Endothelial cell of umbilical vein (primary cell): ENCODE data around the gene SERPINA7. TPM values are rescaled to one million over a fixed set of nuclear protein-coding genes. Genes with fewer than 3 reads are reported as not detected.

Experiments
- BruUV-seq: library from RNA; stranded (reverse); fragments of 400-500 nt; replicated peaks from 2 replicates; lab custom pipeline; 2021; lab: Mats Ljungman, UMichigan
- CTCF ChIA-PET: fragments of 300-600, 350-600 bp; sonication (Branson Sonifier 250); formaldehyde crosslinking; loops from one replicate; lab custom pipeline; 2021; ENCODE audit warnings: antibody characterized with exemption, inconsistent platforms; lab: Charles Lee
- POLR2A ChIA-PET: fragments of 300-600, 350-600 bp; sonication (Branson Sonifier 250); formaldehyde crosslinking; loops from one replicate; lab custom pipeline; 2021; ENCODE audit warnings: antibody characterized with exemption, inconsistent platforms; lab: Charles Lee
- DNase-seq: peaks from one replicate; pipeline ENCODE4 v3.0.0-alpha.2; 2011; ENCODE audit warnings: low read depth, low spot score
- FAIRE-seq: peaks from 2 replicates; lab custom pipeline; 2011; peaks lifted over from hg19 to GRCh38; lab: Jason Lieb, UNC
- H2AFZ ChIP-seq: 2 replicates; pipeline ENCODE4 v1.6.0; 2012; ENCODE audit warnings: low read depth, low read length, control low read depth, inconsistent platforms
- H3K27ac ChIP-seq: 2 replicates; pipeline ENCODE4 v1.5.1; 2011; ENCODE audit warnings: low read depth, mild to moderate bottlenecking, control low read depth, low read length, moderate library complexity; ENCODE audit not compliant: insufficient read depth
- H3K27me3 ChIP-seq, 2 experiments: 2 replicates each; pipeline versions ENCODE4 v1.6.0 to v1.6.1; 2011; ENCODE audit warnings: low read length in 2 of 2, mixed read lengths in 1 of 2; ENCODE audit not compliant: control insufficient read depth in 2 of 2, insufficient read depth in 2 of 2
- H3K36me3 ChIP-seq, 2 experiments: 2 replicates in 1 of 2; 3 replicates in 1 of 2; pipeline ENCODE4 v1.5.1; 2011; ENCODE audit warnings: low read length in 2 of 2, mild to moderate bottlenecking in 1 of 2, moderate library complexity in 1 of 2; ENCODE audit not compliant: control insufficient read depth in 2 of 2, insufficient read depth in 2 of 2; ENCODE audit errors: extremely low read depth in 1 of 2
- H3K4me1 ChIP-seq: 3 replicates; pipeline ENCODE4 v1.5.1; 2011; ENCODE audit warnings: mild to moderate bottlenecking, low read length; ENCODE audit not compliant: control insufficient read depth, insufficient read depth; ENCODE audit errors: extremely low read depth
- H3K4me2 ChIP-seq: 2 replicates; pipeline ENCODE4 v1.6.1; 2011; ENCODE audit warnings: low read length, control low read depth, mixed read lengths; ENCODE audit not compliant: insufficient read depth
- H3K4me3 ChIP-seq, 3 experiments: fragments of 200-600 bp in 1 of 3; sonication (generic), shearing (Covaris generic) in 1 of 3; replicated peaks in 1 of 3; 2 replicates each; pipeline ENCODE4 v1.5.1; 2011 to 2016; ENCODE audit warnings: control low read depth in 3 of 3, low read length in 3 of 3, mild to moderate bottlenecking in 2 of 3, inconsistent platforms in 1 of 3, low read depth in 1 of 3, moderate library complexity in 1 of 3; ENCODE audit not compliant: insufficient read depth in 1 of 3
- H3K79me2 ChIP-seq: 2 replicates; pipeline ENCODE4 v1.6.0; 2012; ENCODE audit warnings: low read length, inconsistent platforms; ENCODE audit not compliant: control insufficient read depth, insufficient read depth
- H3K9ac ChIP-seq: replicated peaks from 2 replicates; pipeline ENCODE3; 2011; ENCODE audit warnings: low read length, control low read depth; ENCODE audit not compliant: insufficient read depth; ENCODE audit errors: extremely low read depth
- H3K9me1 ChIP-seq: replicated peaks from 3 replicates; pipeline ENCODE4 v1.6.0; 2011; ENCODE audit warnings: mild to moderate bottlenecking, low read length; ENCODE audit not compliant: control insufficient read depth, insufficient read depth; ENCODE audit errors: extremely low read depth
- H3K9me3 ChIP-seq: replicated peaks from 2 replicates; pipeline ENCODE4 v1.5.1; 2012; ENCODE audit warnings: low read length, inconsistent platforms; ENCODE audit not compliant: control insufficient read depth, insufficient read depth
- H4K20me1 ChIP-seq: replicated peaks from 2 replicates; pipeline ENCODE3; 2011; ENCODE audit warnings: mild to moderate bottlenecking, low read length; ENCODE audit not compliant: control insufficient read depth, insufficient read depth; ENCODE audit errors: extremely low read depth
- CTCF ChIP-seq, 2 donors: IDR thresholded peaks; 1 replicate in 1 of 2; 2 replicates in 1 of 2; pipeline ENCODE4 v1.5.1; 2011; ENCODE audit warnings: low read length in 2 of 2, mild to moderate bottlenecking in 2 of 2, moderate library complexity in 2 of 2, control low read depth in 1 of 2, inconsistent platforms in 1 of 2, low read depth in 1 of 2; ENCODE audit not compliant: insufficient read depth in 1 of 2; ENCODE audit errors: extremely low read depth in 1 of 2
- EZH2 ChIP-seq: IDR thresholded peaks from 2 replicates; pipeline ENCODE4 v1.6.1; 2012; ENCODE audit warnings: borderline replicate concordance, low read depth, mild to moderate bottlenecking, moderate library complexity, low read length, inconsistent platforms; ENCODE audit not compliant: severe bottlenecking
- FOS ChIP-seq: IDR thresholded peaks from 2 replicates; pipeline ENCODE4 v1.6.1; 2011; ENCODE audit warnings: mild to moderate bottlenecking, low read length, moderate library complexity, borderline replicate concordance; ENCODE audit not compliant: insufficient read depth
- GATA2 ChIP-seq: IDR thresholded peaks from 2 replicates; pipeline ENCODE4 v1.7.0; 2011; ENCODE audit warnings: low read depth, mild to moderate bottlenecking, moderate library complexity, mixed read lengths, low read length; ENCODE audit not compliant: insufficient read length, insufficient read depth
- JUN ChIP-seq: IDR thresholded peaks from 2 replicates; pipeline ENCODE4 v1.6.1; 2011; ENCODE audit warnings: borderline replicate concordance, low read depth; ENCODE audit not compliant: insufficient read length, insufficient read depth
- MAX ChIP-seq: IDR thresholded peaks from 2 replicates; pipeline ENCODE4 v1.6.1; 2011; ENCODE audit not compliant: insufficient read depth, insufficient read length
- MYC ChIP-seq: IDR thresholded peaks from one replicate; pipeline ENCODE4 v1.6.1; 2011; ENCODE audit warnings: mild to moderate bottlenecking, low read depth, low read length
- POLR2A ChIP-seq: IDR thresholded peaks from 2 replicates; pipeline ENCODE4 v1.6.1; 2012; ENCODE audit warnings: low read depth, mild to moderate bottlenecking, control low read depth, low read length
- POLR2AphosphoS5 ChIP-seq: IDR thresholded peaks from 2 replicates; pipeline ENCODE4 v1.6.1; 2012; ENCODE audit warnings: low read depth, mild to moderate bottlenecking, control low read depth, low read length, moderate library complexity; ENCODE audit not compliant: insufficient read depth
- dilution Hi-C: fragments of 300-500 bp; cut with MboI; formaldehyde crosslinking; loops from one replicate; pipeline ENCODE4 v1.15.0; 2019; ENCODE audit warnings: low sequenced_read_pairs; ENCODE audit not compliant: extremely low pct_ligation_motif_present
- intact Hi-C: fragments of 100-400 bp; cut with micrococcal nuclease; formaldehyde crosslinking; loops from one replicate; pipeline ENCODE4 v1.10.0; 2022
- polyA plus RNA-seq, 4 experiments: library from polyadenylated mRNA; depleted of rRNA in 3 of 4; stranded (reverse) in 3 of 4; unstranded in 1 of 4; fragments of >200 nt; gene quantifications; 2 replicates each; pipeline versions ENCODE4 v1.2.1 to v1.2.3, GENCODE V29; 2011 to 2012; ENCODE audit warnings: missing spikeins in 1 of 4
- total RNA-seq: library from RNA; stranded (reverse); gene quantifications from 2 replicates; pipeline ENCODE4 v1.2.3, GENCODE V29; 2021

SERPINA7 gene
- total and polyA plus RNA-seq, 2 donors (not counting 3 experiments of a cell fraction or from before 2014, with no cell fraction given), result not detected

DNA sequence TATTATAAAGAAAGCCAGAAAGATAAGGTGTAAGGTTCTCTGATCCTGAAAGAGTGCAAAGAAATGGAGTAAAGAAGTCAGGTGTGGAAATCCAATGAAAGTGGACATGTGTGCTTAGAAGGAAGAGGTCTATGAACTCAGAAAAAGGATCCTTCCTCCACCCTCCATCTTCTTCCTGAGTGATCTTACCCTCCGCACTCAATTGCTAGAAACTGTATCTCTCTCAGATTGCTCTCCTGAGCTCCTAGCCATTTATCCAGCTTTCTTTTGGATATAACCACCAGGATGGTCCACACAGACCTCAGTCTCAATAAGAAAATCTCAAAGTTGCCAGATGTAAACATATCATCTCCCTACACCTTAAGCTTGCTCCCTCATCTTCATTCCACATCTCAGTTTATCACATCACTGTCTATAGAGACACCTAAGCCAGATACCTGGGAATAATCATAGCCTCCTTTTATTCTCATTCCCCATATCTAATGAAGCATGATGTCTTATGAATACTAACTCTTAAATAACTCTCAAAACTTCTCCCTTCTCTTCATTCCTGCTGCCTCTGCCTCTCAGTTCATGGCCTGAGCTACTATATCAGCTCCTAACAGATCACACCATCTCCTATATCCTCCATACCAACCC lies 573 bp downstream of the SERPINA7 start:
- no peaks in the 10 kb centered on the region for H3K36me3 ChIP-seq
- H3K4me3 ChIP-seq, result no peak overlapping the region
- no peak for FAIRE-seq
- no peaks in the 10 kb centered on the region for H4K20me1 ChIP-seq
- no peaks in the 10 kb centered on the region for H3K9me3 ChIP-seq
- BruUV-seq, result no TSS peak
- H3K27ac ChIP-seq, result no peak overlapping the region
- no peaks in the 10 kb centered on the region for H3K4me1 ChIP-seq
- POLR2A ChIA-PET, result no interaction called here
- no peak overlapping the region for H2AFZ ChIP-seq
- H3K9me1 ChIP-seq, result no peaks in the 10 kb centered on the region
- intact Hi-C loops, result no loop called here
- no peak overlapping the region for H3K4me2 ChIP-seq
- DNase-seq, result no peak
- TF ChIP-seq GATA2 (no peak), JUN (no peak), MAX (no peak)
- H3K79me2 ChIP-seq, result no peaks in the 10 kb centered on the region
- H3K9ac ChIP-seq, result no peak overlapping the region
- CTCF ChIA-PET, result no interaction called here
- no peaks in the 10 kb centered on the region for H3K27me3 ChIP-seq
- dilution Hi-C loops, result no loop called here

DNA sequence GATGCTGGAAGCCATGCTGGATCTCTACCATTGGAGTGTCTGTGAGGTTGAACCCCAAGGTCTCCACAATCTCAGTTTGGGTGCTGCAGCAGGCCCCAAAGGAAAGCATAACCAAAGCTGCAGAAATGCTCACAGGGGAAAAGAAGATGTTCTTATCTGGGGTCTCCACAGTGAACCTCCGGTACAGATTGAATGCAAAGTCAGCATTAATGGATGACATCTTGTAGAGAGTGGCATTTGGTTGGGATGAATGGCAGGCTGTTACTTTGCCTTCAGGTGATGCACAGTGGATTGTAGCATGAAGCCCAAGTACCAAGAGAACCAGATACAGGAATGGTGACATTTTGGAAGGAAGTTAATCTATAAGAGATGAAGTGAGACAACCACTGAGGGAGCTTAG lies 1.8 kb downstream of the SERPINA7 start:
- H3K79me2 ChIP-seq, result no peaks in the 10 kb centered on the region
- H3K9me1 ChIP-seq, result no peaks in the 10 kb centered on the region
- H3K4me2 ChIP-seq, result no peak overlapping the region
- H3K4me3 ChIP-seq, result no peak overlapping the region
- intact Hi-C loops (no loop called here), dilution Hi-C loops (no loop called here)
- no peaks in the 10 kb centered on the region for H3K9me3 ChIP-seq
- no TSS peak for BruUV-seq
- H3K9ac ChIP-seq, result no peak overlapping the region
- DNase-seq (no peak), FAIRE-seq (no peak)
- H3K36me3 ChIP-seq, result no peaks in the 10 kb centered on the region
- H3K27ac ChIP-seq, result no peak overlapping the region
- no peak overlapping the region for H2AFZ ChIP-seq
- H4K20me1 ChIP-seq, result no peaks in the 10 kb centered on the region
- POLR2A ChIA-PET, result no interaction called here
- no peaks in the 10 kb centered on the region for H3K4me1 ChIP-seq
- CTCF ChIA-PET, result no interaction called here
- H3K27me3 ChIP-seq, result no peaks in the 10 kb centered on the region
- TF ChIP-seq EZH2 (no peak), MYC (no peak), FOS (no peak), POLR2A (no peak), CTCF (IDR thresholded peaks at IDR 0.05; ENCODE audit: extremely low read depth in 1 of 2, insufficient read depth in 1 of 2, low read depth in 1 of 2, low read length in 2 of 2) (no peak), JUN (no peak), GATA2 (no peak), MAX (no peak), POLR2AphosphoS5 (no peak)
